B cell (primary cell): ENCODE results near the gene VCL. TPM values are rescaled to one million over a fixed set of nuclear protein-coding genes. Genes with fewer than 3 reads are reported as not detected.

Experiments used
- ATAC-seq: fragments of 200-7000 bp; cut with Tn5 transposase; one replicate; pipeline ENCODE4 v1.10.0; 2021; ENCODE audit warnings: low read depth, mild to moderate bottlenecking, moderate number of reproducible peaks, moderate library complexity
- CTCF ChIA-PET: fragments of 350-600 bp; sonication (Branson Sonifier 250); formaldehyde crosslinking; loops from one replicate; lab custom pipeline; 2021; ENCODE audit warnings: antibody characterized with exemption, inconsistent platforms; lab: Charles Lee
- POLR2A ChIA-PET: fragments of 350-600 bp; sonication (Branson Sonifier 250); formaldehyde crosslinking; loops from one replicate; lab custom pipeline; 2021; ENCODE audit warnings: antibody characterized with exemption; lab: Charles Lee
- DNase-seq: peaks from one replicate; pipeline ENCODE4 v3.0.0; 2013
- H2AFZ ChIP-seq: 2 replicates; pipeline ENCODE4 v1.6.1; 2012; ENCODE audit warnings: mild to moderate bottlenecking, low read depth, low read length; ENCODE audit not compliant: insufficient read depth, poor library complexity, severe bottlenecking
- H3K27ac ChIP-seq, 2 donors: 1 replicate in 1 of 2; 2 replicates in 1 of 2; pipeline ENCODE4 v1.5.1; 2012 to 2013; ENCODE audit warnings: low read length in 2 of 2, mild to moderate bottlenecking in 2 of 2, moderate library complexity in 1 of 2
- H3K27me3 ChIP-seq, 4 experiments: fragments of 200-600 bp in 1 of 4; sonication (generic) in 1 of 4; replicated peaks in 1 of 4; 1 replicate in 2 of 4; 2 replicates in 2 of 4; pipeline versions ENCODE4 v1.6.1 to v1.7.0; 2013 to 2016; ENCODE audit warnings: low read length in 3 of 4, mild to moderate bottlenecking in 2 of 4, mixed read lengths in 1 of 4, moderate library complexity in 1 of 4; ENCODE audit not compliant: insufficient read depth in 4 of 4, control insufficient read depth in 3 of 4; ENCODE audit errors: control extremely low read depth in 1 of 4
- H3K36me3 ChIP-seq, 2 experiments: replicated peaks in 1 of 2; 1 replicate in 1 of 2; 2 replicates in 1 of 2; pipeline versions ENCODE4 v1.6.1 to v1.7.1; 2013; ENCODE audit warnings: low read length in 1 of 2; ENCODE audit not compliant: insufficient read depth in 2 of 2, control insufficient read depth in 1 of 2; ENCODE audit errors: control extremely low read depth in 1 of 2, extremely low read depth in 1 of 2
- H3K4me1 ChIP-seq, 2 donors: fragments of 200-600 bp in 1 of 2; sonication (generic) in 1 of 2; 1 replicate in 1 of 2; 2 replicates in 1 of 2; pipeline versions ENCODE4 v1.5.1 to v1.6.1; 2013 to 2017; ENCODE audit warnings: low read length in 2 of 2; ENCODE audit not compliant: control insufficient read depth in 2 of 2, insufficient read depth in 2 of 2
- H3K4me2 ChIP-seq: replicated peaks from 2 replicates; pipeline ENCODE3; 2012; ENCODE audit warnings: mild to moderate bottlenecking, low read depth, low read length; ENCODE audit not compliant: poor library complexity, severe bottlenecking
- H3K4me3 ChIP-seq, 5 experiments: fragments of 200-600 bp in 1 of 5; sonication (generic) in 1 of 5; 1 replicate in 3 of 5; 2 replicates in 2 of 5; pipeline versions ENCODE4 v1.5.1 to v1.7.0; 2011 to 2016; ENCODE audit warnings: low read length in 4 of 5, mild to moderate bottlenecking in 4 of 5, low read depth in 2 of 5, control low read depth in 1 of 5, moderate library complexity in 1 of 5; ENCODE audit not compliant: insufficient read depth in 1 of 5; ENCODE audit errors: control extremely low read depth in 1 of 5, extremely low read depth in 1 of 5
- H3K79me2 ChIP-seq: fragments of 200-600 bp; sonication (generic); one replicate; pipeline ENCODE4 v1.6.0; 2016; ENCODE audit warnings: low read length; ENCODE audit not compliant: control insufficient read depth, insufficient read depth
- H3K9ac ChIP-seq: fragments of 200-600 bp; sonication (generic); 2 replicates; pipeline ENCODE4 v1.6.1; 2017; ENCODE audit warnings: mild to moderate bottlenecking, low read length, moderate library complexity
- H3K9me3 ChIP-seq, 3 donors: one replicate each; pipeline versions ENCODE4 v1.6.1 to v1.7.1; 2013; ENCODE audit warnings: low read length in 2 of 3; ENCODE audit not compliant: control insufficient read depth in 2 of 3, insufficient read depth in 1 of 3; ENCODE audit errors: control extremely low read depth in 1 of 3
- H4K20me1 ChIP-seq: 2 replicates; pipeline ENCODE4 v1.6.0; 2012; ENCODE audit warnings: mild to moderate bottlenecking, low read length; ENCODE audit not compliant: insufficient read depth, control insufficient read depth, poor library complexity, severe bottlenecking
- H3K27ac Mint-ChIP-seq: one replicate; pipeline ENCODE4 v1.8.0; 2021; ENCODE audit warnings: mixed read lengths
- H3K27me3 Mint-ChIP-seq: one replicate; pipeline ENCODE4 v1.8.0; 2021; ENCODE audit warnings: mixed read lengths
- H3K4me1 Mint-ChIP-seq: one replicate; pipeline ENCODE4 v1.8.0; 2021; ENCODE audit warnings: mixed read lengths
- H3K4me3 Mint-ChIP-seq: one replicate; pipeline ENCODE4 v1.8.0; 2021; ENCODE audit warnings: mixed read lengths
- H3K9me3 Mint-ChIP-seq: one replicate; pipeline ENCODE4 v1.8.0; 2022; ENCODE audit warnings: mixed read lengths; ENCODE audit not compliant: insufficient read depth
- CTCF ChIP-seq: fragments of 200-600 bp; IDR thresholded peaks from one replicate; pipeline ENCODE4 v1.8.0; 2022; ENCODE audit warnings: antibody characterized with exemption, mild to moderate bottlenecking
- EZH2 ChIP-seq: IDR thresholded peaks from 2 replicates; pipeline ENCODE4 v1.6.1; 2012; ENCODE audit warnings: borderline replicate concordance, low read depth, mild to moderate bottlenecking, moderate library complexity, low read length; ENCODE audit not compliant: insufficient read depth, poor library complexity, severe bottlenecking
- WGBS: methylation state at CpG from one replicate; pipeline ENCODE4 v1.1.5; 2013; ENCODE audit warnings: missing lambda C conversion rate; ENCODE audit not compliant: insufficient coverage; 5-methylcytosine and 5-hydroxymethylcytosine counted together
- intact Hi-C: fragments of 100-400 bp; cut with micrococcal nuclease; formaldehyde crosslinking; loops from one replicate; pipeline ENCODE4 v1.10.0; 2022
- polyA plus RNA-seq: library from polyadenylated mRNA; depleted of rRNA; stranded (reverse); fragments of >200 nt; gene quantifications from 2 replicates; pipeline ENCODE4 v1.2.3, GENCODE V29; 2012
- total RNA-seq, 2 donors: library from RNA; stranded (reverse); fragments of 120-200 nt in 1 of 2; gene quantifications; 1 replicate in 1 of 2; 2 replicates in 1 of 2; pipeline versions ENCODE4 v1.2.3 to v1.2.4, GENCODE V29; 2013 to 2022

Gene VCL
- total and polyA plus RNA-seq, 2 donors (not counting 1 experiment from before 2014, with no cell fraction given) = 13.1 to 29.8 TPM

- H3K4me3 ChIP-seq = no peak overlapping the region
- no peaks in the 10 kb centered on the region for H3K27me3 Mint-ChIP-seq
- no peaks in the 10 kb centered on the region for H3K9me3 Mint-ChIP-seq
- H3K4me3 Mint-ChIP-seq = no peak overlapping the region
- no peak overlapping the region for H3K27ac ChIP-seq
- no peak for DNase-seq
- no peaks in the 10 kb centered on the region for H4K20me1 ChIP-seq
- H3K9ac ChIP-seq = no peak overlapping the region
- no peaks in the 10 kb centered on the region for H3K9me3 ChIP-seq
- ATAC-seq = no peak
- TF ChIP-seq CTCF (no peak), EZH2 (no peak)
- no peak overlapping the region for H3K27ac Mint-ChIP-seq
- POLR2A ChIA-PET = no interaction called here
- no peaks in the 10 kb centered on the region for H3K4me1 ChIP-seq
- 100% methylated on average over 2 of the region's 2 CpGs for WGBS
- no peaks in the 10 kb centered on the region for H3K27me3 ChIP-seq
- CTCF ChIA-PET = interaction anchor here (1.3 kb wide), 1 partner anchor 132 kb away, joined by 3 read pairs; no protein-coding TSS in a partner anchor
- intact Hi-C loops = no loop called here
- no peak overlapping the region for H3K4me2 ChIP-seq
- H3K4me1 Mint-ChIP-seq = peaks cover 20% of the 10 kb centered on the region
- peaks cover 7% of the 10 kb centered on the region for H3K79me2 ChIP-seq
- H3K36me3 ChIP-seq = no peaks in the 10 kb centered on the region
- no peak overlapping the region for H2AFZ ChIP-seq
Measured at GRCh38 chr10:74018241-74018640, 20.3 kb downstream of the VCL start.

- Histone ChIP-seq H3K27ac (no peak overlapping the region), H3K27me3 (no peaks in the 10 kb centered on the region), H3K4me1 (no peaks in the 10 kb centered on the region), H3K4me3 (no peak overlapping the region), H3K9me3 (no peaks in the 10 kb centered on the region), H3K4me2 (no peak overlapping the region), H3K79me2 (peaks cover 3% of the 10 kb centered on the region), H3K9ac (no peak overlapping the region), H4K20me1 (no peaks in the 10 kb centered on the region), H3K36me3 (no peaks in the 10 kb centered on the region), H2AFZ (no peak overlapping the region)
- POLR2A ChIA-PET = no interaction called here
- Mint-ChIP-seq H3K4me3 (no peak overlapping the region), H3K27ac (no peak overlapping the region), H3K27me3 (no peaks in the 10 kb centered on the region), H3K4me1 (peaks cover 10% of the 10 kb centered on the region), H3K9me3 (no peaks in the 10 kb centered on the region)
- no peak for DNase-seq
- intact Hi-C loops = no loop called here
- no peak for ATAC-seq
- CTCF ChIA-PET = interaction anchor here (0.7 to 1.1 kb wide), 3 partner anchors 9 to 536 kb away, joined by 3 to 6 read pairs (median 4); no protein-coding TSS in a partner anchor
- no peak for TF ChIP-seq EZH2
- no peak for TF ChIP-seq CTCF
- WGBS = no CpG with 5 or more reads among the region's 4 CpGs
Measured at GRCh38 chr10:74021248-74022055, 23.5 kb downstream of the VCL start.
